Measurements from ENCODE around the gene SERPINE2.

GRCh38 chr2:223932816-223933800, 106.0 kb downstream of the SERPINE2 start:
- TF ChIP-seq, protein P1, sequence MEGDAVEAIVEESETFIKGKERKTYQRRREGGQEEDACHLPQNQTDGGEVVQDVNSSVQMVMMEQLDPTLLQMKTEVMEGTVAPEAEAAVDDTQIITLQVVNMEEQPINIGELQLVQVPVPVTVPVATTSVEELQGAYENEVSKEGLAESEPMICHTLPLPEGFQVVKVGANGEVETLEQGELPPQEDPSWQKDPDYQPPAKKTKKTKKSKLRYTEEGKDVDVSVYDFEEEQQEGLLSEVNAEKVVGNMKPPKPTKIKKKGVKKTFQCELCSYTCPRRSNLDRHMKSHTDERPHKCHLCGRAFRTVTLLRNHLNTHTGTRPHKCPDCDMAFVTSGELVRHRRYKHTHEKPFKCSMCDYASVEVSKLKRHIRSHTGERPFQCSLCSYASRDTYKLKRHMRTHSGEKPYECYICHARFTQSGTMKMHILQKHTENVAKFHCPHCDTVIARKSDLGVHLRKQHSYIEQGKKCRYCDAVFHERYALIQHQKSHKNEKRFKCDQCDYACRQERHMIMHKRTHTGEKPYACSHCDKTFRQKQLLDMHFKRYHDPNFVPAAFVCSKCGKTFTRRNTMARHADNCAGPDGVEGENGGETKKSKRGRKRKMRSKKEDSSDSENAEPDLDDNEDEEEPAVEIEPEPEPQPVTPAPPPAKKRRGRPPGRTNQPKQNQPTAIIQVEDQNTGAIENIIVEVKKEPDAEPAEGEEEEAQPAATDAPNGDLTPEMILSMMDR (IDR thresholded peaks at IDR 0.05): no peak
- no peak for TF ChIP-seq POLR2A (IDR thresholded peaks at IDR 0.05)

Measured in body of pancreas (tissue), 4 donors.